Left lung (tissue), 10 donors: ENCODE results near the gene TXNDC11. TPM values are rescaled to one million over a fixed set of nuclear protein-coding genes. Genes with fewer than 3 reads are reported as not detected.

ENCODE experiments used
- ATAC-seq: fragments of 200-7000 bp; cut with Tn5 transposase; one replicate; pipeline ENCODE4 v1.9.1; 2020; ENCODE audit warnings: moderate library complexity
- DNase-seq, 4 donors: peaks; one replicate each; pipeline ENCODE4 v3.0.0-alpha.2; 2013 to 2020
- H3K27ac ChIP-seq, 2 donors: fragments of 200-600 bp; sonication (generic) in 1 of 2; one replicate each; pipeline versions ENCODE4 v1.5.0 to v1.8.0; 2020 to 2021
- H3K27me3 ChIP-seq, 2 donors: fragments of 200-600 bp; sonication (generic) in 1 of 2; one replicate each; pipeline versions ENCODE4 v1.5.0 to v1.8.0; 2020 to 2021
- H3K36me3 ChIP-seq, 2 donors: fragments of 200-600 bp; sonication (generic) in 1 of 2; one replicate each; pipeline versions ENCODE4 v1.5.0 to v1.8.0; 2020 to 2021
- H3K4me1 ChIP-seq, 2 donors: fragments of 200-600 bp; one replicate each; pipeline ENCODE4 v1.8.0; 2021
- H3K4me3 ChIP-seq, 2 donors: fragments of 200-600 bp; sonication (generic) in 1 of 2; one replicate each; pipeline versions ENCODE4 v1.5.0 to v1.8.0; 2020 to 2021; ENCODE audit warnings: mild to moderate bottlenecking in 1 of 2
- H3K9me3 ChIP-seq, 2 donors: fragments of 200-600 bp; sonication (generic) in 1 of 2; one replicate each; pipeline versions ENCODE4 v1.5.0 to v1.8.0; 2020 to 2021
- CTCF ChIP-seq, 2 donors: fragments of 200-600 bp; sonication (generic) in 1 of 2; IDR thresholded peaks; one replicate each; pipeline versions ENCODE4 v1.5.0 to v1.8.0; 2021; ENCODE audit warnings: antibody characterized with exemption in 2 of 2
- intact Hi-C, 2 donors: fragments of 100-400 bp; cut with DNase I; formaldehyde crosslinking; loops; one replicate each; pipeline versions ENCODE4 v1.11.2 to v1.14.2; 2022
- polyA plus RNA-seq, 6 donors: library from polyadenylated mRNA; unstranded; fragments of 120-200 nt; gene quantifications; one replicate each; pipeline ENCODE4 v1.2.1, GENCODE V29; 2013; ENCODE audit not compliant: insufficient read length in 6 of 6
- total RNA-seq, 2 donors: library from RNA; stranded (reverse); fragmentation: NEBNext Ultra II Directional; extraction: Animal tissue kit (Norgen Biotek cat#: 25700); gene quantifications; one replicate each; pipeline ENCODE4 v1.2.1, GENCODE V29; 2021
- donor health status: DM: no; HTN: yes; CAD: no.
- donor health status: DM: no; HTN: no; CAD: no.

Gene TXNDC11
- total and polyA plus RNA-seq, 8 donors = 33.9 to 76.8 (median 38.2) TPM

- TF ChIP-seq CTCF (IDR thresholded peaks at IDR 0.05) = no peak
- no peak for DNase-seq
- Histone ChIP-seq H3K27me3 (no peaks in the 10 kb centered on the region), H3K36me3 (no peaks in the 10 kb centered on the region), H3K4me1 (peaks cover 13 to 21% of the 10 kb centered on the region in 2 donors), H3K9me3 (no peaks in the 10 kb centered on the region), H3K4me3 (no peak overlapping the region), H3K27ac (no peak overlapping the region)
- intact Hi-C loops = no loop called here
- no peak for ATAC-seq
Observed at GRCh38 chr16:11665071-11665491, 77.6 kb downstream of the TXNDC11 start.

DNA sequence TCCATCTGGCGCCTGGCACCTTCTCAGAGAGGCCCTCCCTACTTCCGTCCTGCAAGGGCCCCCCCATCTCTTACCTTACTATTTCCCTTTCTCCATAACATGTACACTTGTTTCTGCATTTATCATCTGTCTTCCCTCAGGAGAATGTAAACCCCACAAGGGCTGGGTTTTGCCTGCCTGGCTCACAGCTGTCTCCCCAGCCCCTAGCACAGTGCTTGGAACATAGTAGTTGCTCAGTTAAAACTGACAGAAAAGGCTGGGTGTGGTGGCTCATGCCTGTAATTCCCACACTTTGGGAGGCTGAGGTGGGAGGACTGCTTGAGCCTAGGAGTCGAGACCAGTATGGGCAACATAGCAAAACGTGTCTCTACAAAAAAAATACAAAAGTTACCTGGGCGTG lies 80.1 kb downstream of the TXNDC11 start:
- H3K4me1 ChIP-seq = peaks cover 2 to 3% of the 10 kb centered on the region in 2 donors
- no peaks in the 10 kb centered on the region for H3K9me3 ChIP-seq
- DNase-seq (no peak), ATAC-seq (no peak)
- H3K27me3 ChIP-seq = no peaks in the 10 kb centered on the region
- TF ChIP-seq CTCF (IDR thresholded peaks at IDR 0.05) = no peak
- intact Hi-C loops = no loop called here
- no peak overlapping the region for H3K4me3 ChIP-seq
- H3K36me3 ChIP-seq = no peaks in the 10 kb centered on the region
- H3K27ac ChIP-seq = no peak overlapping the region

- TF ChIP-seq CTCF (IDR thresholded peaks at IDR 0.05) = no peak
- intact Hi-C loops = no loop called here
- H3K4me1 ChIP-seq = peaks cover 0 to 3% of the 10 kb centered on the region in 2 donors
Observed at GRCh38 chr16:11660565-11660964, 82.1 kb downstream of the TXNDC11 start.

GRCh38 chr16:11658896-11659708 lies 83.6 kb downstream of the TXNDC11 start:
- Histone ChIP-seq H3K36me3 (no peaks in the 10 kb centered on the region), H3K4me1 (peaks cover 0 to 3% of the 10 kb centered on the region in 2 donors), H3K4me3 (no peak overlapping the region), H3K9me3 (no peaks in the 10 kb centered on the region), H3K27ac (no peak overlapping the region), H3K27me3 (no peaks in the 10 kb centered on the region)
- ATAC-seq (peak; percentile 77), DNase-seq (peak in 1 of 4 donors; percentile 66)
- TF ChIP-seq CTCF (IDR thresholded peaks at IDR 0.05) = no peak
- intact Hi-C loops = loop anchor here in 1 of 2 donors (5.0 kb wide), 1 partner anchor 48 kb away; no protein-coding TSS in a partner anchor

More at GRCh38 chr16:11660565-11660964, 82.1 kb downstream of the TXNDC11 start:
- DNase-seq = no peak
- no peak for ATAC-seq
- H3K4me3 ChIP-seq = no peak overlapping the region
- no peak overlapping the region for H3K27ac ChIP-seq
- no peaks in the 10 kb centered on the region for H3K9me3 ChIP-seq
- H3K27me3 ChIP-seq = no peaks in the 10 kb centered on the region
- H3K36me3 ChIP-seq = no peaks in the 10 kb centered on the region

GRCh38 chr16:11657556-11657955 lies 85.1 kb downstream of the TXNDC11 start:
- intact Hi-C loops = loop anchor here in 1 of 2 donors (5.0 kb wide), 1 partner anchor 50 kb away; no protein-coding TSS in a partner anchor
- Histone ChIP-seq H3K4me1 (peaks cover 0 to 3% of the 10 kb centered on the region in 2 donors), H3K27me3 (no peaks in the 10 kb centered on the region), H3K9me3 (no peaks in the 10 kb centered on the region), H3K36me3 (no peaks in the 10 kb centered on the region), H3K27ac (no peak overlapping the region), H3K4me3 (no peak overlapping the region)
- DNase-seq (peak in 2 of 4 donors; percentile 26 to 59), ATAC-seq (no peak)
- no peak for TF ChIP-seq CTCF (IDR thresholded peaks at IDR 0.05)
